Thyroid gland (tissue), 4 donors: ENCODE results near the gene ZNF629. TPM values are rescaled to one million over a fixed set of nuclear protein-coding genes. Genes with fewer than 3 reads are reported as not detected.
A peak's percentile ranks its signal among the peaks of the same experiment; 100 is the strongest.
"Not testable (repeated sequence)": the region's sequence is repeated elsewhere in the genome, so short reads cannot be mapped to it uniquely, and the experiment has no call there.

Source experiments
- DNase-seq, 2 donors: peaks; one replicate each; pipeline ENCODE4 v3.0.0-alpha.2; 2019
- H3K27ac ChIP-seq, 3 donors: fragments of 200-600 bp; sonication (generic); 1 replicate in 2 of 3; 2 replicates in 1 of 3; pipeline ENCODE4 v1.5.1; 2016 to 2019; ENCODE audit warnings: mild to moderate bottlenecking in 1 of 3, moderate library complexity in 1 of 3
- H3K27me3 ChIP-seq: fragments of 200-600 bp; sonication (generic); one replicate; pipeline ENCODE4 v1.5.1; 2019
- H3K36me3 ChIP-seq, 2 donors: fragments of 200-600 bp; sonication (generic); one replicate each; pipeline ENCODE4 v1.5.1; 2016 to 2019
- H3K4me1 ChIP-seq, 2 donors: fragments of 200-600 bp; sonication (generic); one replicate each; pipeline ENCODE4 v1.5.1; 2017 to 2019
- H3K4me3 ChIP-seq, 3 donors: fragments of 200-600 bp; sonication (generic); replicated peaks in 1 of 3; 1 replicate in 2 of 3; 2 replicates in 1 of 3; pipeline ENCODE4 v1.5.1; 2016; ENCODE audit warnings: mild to moderate bottlenecking in 1 of 3
- H3K9me3 ChIP-seq: fragments of 200-600 bp; sonication (generic); one replicate; pipeline ENCODE4 v1.5.1; 2017
- POLR2A ChIP-seq, 2 donors: fragments of 450-650 bp; IDR thresholded peaks; one replicate each; pipeline ENCODE4 v1.6.1; 2017; ENCODE audit warnings: antibody characterized with exemption in 2 of 2, mild to moderate bottlenecking in 2 of 2, moderate library complexity in 1 of 2
- WGBS, 2 donors: methylation state at CpG; one replicate each; pipeline ENCODE4 v1.1.5; 2017; 5-methylcytosine and 5-hydroxymethylcytosine counted together
- intact Hi-C: fragments of 100-400 bp; cut with DNase I; formaldehyde crosslinking; loops from one replicate; pipeline ENCODE4 v1.15.1; 2023
- total RNA-seq, 4 donors: library from RNA; depleted of rRNA; stranded (reverse); fragments of >200 nt; gene quantifications; one replicate each; pipeline ENCODE4 v1.2.3, GENCODE V29; 2016
- TF ChIP-seq, protein P1 (sequence below), 6 experiments: fragments of 200-600 bp in 3 of 6; fragments of 450-650 bp in 3 of 6; sonication (generic) in 3 of 6; IDR thresholded peaks; one replicate each; pipeline ENCODE4 v1.5.1; 2016 to 2019; ENCODE audit warnings: antibody characterized with exemption in 6 of 6, mild to moderate bottlenecking in 2 of 6, inconsistent platforms in 1 of 6, moderate library complexity in 1 of 6

ZNF629 gene
- total RNA-seq, 4 donors from 2014 or later: 14.5 to 26.7 (median 19.0) TPM

DNA sequence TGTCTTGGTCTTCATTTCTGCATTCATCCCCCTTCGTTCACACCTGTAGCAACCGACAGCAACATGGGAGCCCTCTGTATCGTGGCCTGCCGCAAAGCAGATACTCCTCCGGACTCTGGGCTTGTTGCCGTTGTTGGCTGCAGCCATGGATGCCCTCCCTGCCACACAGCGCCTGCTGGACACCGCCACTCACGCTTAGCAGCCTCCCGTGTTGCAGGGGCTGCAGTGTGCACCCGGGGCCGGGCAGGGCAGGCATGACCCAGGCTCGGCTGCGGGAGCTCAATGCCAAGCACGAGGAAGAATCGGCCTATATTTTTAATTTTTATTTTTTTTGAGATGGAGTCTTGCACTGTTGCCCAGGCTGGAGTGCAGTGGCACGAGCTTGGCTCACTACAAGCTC, 34.9 kb upstream of the ZNF629 start:
- H3K36me3 ChIP-seq: no peaks in the 10 kb centered on the region
- no peaks in the 10 kb centered on the region for H3K9me3 ChIP-seq
- intact Hi-C loops: no loop called here
- no peak for DNase-seq
- H3K4me1 ChIP-seq: no peaks in the 10 kb centered on the region
- WGBS, 2 donors: 89% methylated on average over 13 to 17 of the region's 17 CpGs
- H3K4me3 ChIP-seq: no peak overlapping the region
- no peak overlapping the region for H3K27ac ChIP-seq
- no peaks in the 10 kb centered on the region for H3K27me3 ChIP-seq
- TF ChIP-seq POLR2A (IDR thresholded peaks at IDR 0.05): no peak

DNA sequence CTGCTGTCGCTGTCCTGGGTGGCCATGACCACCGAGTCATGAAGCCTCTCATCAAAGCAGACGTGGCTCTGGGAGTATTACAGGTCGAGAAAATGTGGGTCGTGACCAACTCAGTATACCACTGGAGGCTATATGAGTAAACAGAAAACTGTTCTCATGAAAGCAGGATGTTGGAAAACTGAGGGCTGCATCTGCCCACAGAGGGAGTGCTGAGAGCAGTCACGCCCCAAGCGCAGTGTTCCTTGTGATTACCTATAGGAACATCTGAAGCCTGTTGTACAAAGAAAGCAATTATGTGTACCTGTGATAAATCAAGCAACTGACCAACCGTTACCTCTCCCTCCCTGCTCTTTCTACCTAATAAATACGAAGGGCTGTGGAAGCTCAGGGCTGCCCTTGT, 34.4 kb upstream of the ZNF629 start:
- H3K36me3 ChIP-seq, H3K27me3 ChIP-seq, H3K4me1 ChIP-seq, H3K27ac ChIP-seq, H3K4me3 ChIP-seq, DNase-seq, H3K9me3 ChIP-seq, intact Hi-C loops: not testable (repeated sequence)
- 83 to 86% methylated on average over 9 of the region's 9 CpGs for WGBS, 2 donors

DNA sequence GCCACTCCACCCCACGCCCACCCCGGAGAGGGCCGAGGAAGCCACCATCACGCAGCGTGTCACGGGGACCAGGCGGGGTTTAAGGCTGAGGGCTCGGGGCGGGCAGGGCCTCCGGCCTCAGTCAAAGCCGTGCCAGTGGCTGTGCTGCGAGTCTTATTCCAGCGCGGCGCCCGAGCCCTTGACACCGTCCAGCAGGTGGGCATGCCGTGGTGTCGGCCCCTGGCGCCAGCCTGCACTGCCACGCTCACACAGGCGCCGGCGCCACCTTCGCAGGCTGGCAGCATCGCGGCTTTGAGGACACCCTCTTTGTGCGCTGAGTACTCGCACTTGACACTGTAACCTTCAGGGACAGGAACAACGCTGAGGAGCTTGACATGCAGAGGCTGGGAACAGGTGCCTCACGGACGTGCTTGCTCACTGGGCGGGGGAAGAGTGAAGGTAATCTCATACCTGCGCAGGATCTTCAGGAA, 34.0 kb upstream of the ZNF629 start:
- Histone ChIP-seq H3K9me3 (no peaks in the 10 kb centered on the region), H3K27ac (no peak overlapping the region), H3K4me3 (no peak overlapping the region), H3K27me3 (no peaks in the 10 kb centered on the region), H3K36me3 (no peaks in the 10 kb centered on the region), H3K4me1 (no peaks in the 10 kb centered on the region)
- no peak for DNase-seq
- intact Hi-C loops: no loop called here
- WGBS, 2 donors: 75 to 82% methylated on average over 15 to 32 of the region's 34 CpGs
- TF ChIP-seq POLR2A (IDR thresholded peaks at IDR 0.05): no peak
- TF ChIP-seq, protein P1, sequence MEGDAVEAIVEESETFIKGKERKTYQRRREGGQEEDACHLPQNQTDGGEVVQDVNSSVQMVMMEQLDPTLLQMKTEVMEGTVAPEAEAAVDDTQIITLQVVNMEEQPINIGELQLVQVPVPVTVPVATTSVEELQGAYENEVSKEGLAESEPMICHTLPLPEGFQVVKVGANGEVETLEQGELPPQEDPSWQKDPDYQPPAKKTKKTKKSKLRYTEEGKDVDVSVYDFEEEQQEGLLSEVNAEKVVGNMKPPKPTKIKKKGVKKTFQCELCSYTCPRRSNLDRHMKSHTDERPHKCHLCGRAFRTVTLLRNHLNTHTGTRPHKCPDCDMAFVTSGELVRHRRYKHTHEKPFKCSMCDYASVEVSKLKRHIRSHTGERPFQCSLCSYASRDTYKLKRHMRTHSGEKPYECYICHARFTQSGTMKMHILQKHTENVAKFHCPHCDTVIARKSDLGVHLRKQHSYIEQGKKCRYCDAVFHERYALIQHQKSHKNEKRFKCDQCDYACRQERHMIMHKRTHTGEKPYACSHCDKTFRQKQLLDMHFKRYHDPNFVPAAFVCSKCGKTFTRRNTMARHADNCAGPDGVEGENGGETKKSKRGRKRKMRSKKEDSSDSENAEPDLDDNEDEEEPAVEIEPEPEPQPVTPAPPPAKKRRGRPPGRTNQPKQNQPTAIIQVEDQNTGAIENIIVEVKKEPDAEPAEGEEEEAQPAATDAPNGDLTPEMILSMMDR (IDR thresholded peaks at IDR 0.05): no peak

DNA sequence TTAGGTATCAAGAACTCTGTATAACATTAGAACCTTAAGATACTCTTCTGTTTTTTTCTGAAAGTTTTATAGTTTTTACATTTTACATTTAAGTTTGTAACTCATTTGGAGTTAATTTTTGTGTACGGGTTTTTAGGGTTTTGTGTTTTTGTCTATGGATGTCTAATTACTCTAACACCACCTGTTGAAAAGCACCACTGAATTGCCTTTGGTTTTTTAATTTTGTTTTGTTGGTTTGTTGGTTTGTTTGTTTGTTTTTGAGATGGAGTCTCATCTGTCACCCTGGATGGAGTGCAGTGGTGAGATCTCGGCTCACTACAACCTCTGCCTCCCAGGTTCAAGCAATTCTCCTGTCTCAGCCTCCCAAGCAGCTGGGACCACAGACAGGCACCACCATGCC, 29.8 kb upstream of the ZNF629 start:
- H3K9me3 ChIP-seq: no peaks in the 10 kb centered on the region
- no peak overlapping the region for H3K27ac ChIP-seq
- WGBS, 2 donors: 60 to 73% methylated on average over 2 of the region's 2 CpGs
- peaks cover 4 to 11% of the 10 kb centered on the region in 2 donors for H3K4me1 ChIP-seq
- no peaks in the 10 kb centered on the region for H3K36me3 ChIP-seq
- H3K4me3 ChIP-seq: no peak overlapping the region
- H3K27me3 ChIP-seq: no peaks in the 10 kb centered on the region
- DNase-seq: no peak
- no peak for TF ChIP-seq POLR2A (IDR thresholded peaks at IDR 0.05)
- TF ChIP-seq, protein P1 (IDR thresholded peaks at IDR 0.05): no peak
- intact Hi-C loops: no loop called here

DNA sequence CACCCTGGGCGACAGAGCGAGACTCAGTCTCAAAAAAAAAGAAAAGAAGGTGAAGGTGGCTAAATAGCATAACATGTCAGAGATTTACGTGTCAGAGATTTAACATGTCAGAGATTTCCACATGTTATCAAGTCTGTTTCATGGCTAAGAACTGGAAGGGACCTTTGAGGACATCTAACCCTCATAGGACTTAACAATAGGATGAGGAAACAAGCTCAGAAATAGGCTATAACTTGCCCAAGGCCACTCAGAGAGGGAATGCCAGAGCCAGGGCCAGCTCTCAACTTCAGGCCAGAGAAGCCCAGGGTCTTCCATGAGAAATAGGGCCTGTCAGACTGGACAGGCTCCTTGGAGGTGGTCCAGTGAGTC, 26.8 kb upstream of the ZNF629 start:
- no peaks in the 10 kb centered on the region for H3K9me3 ChIP-seq
- intact Hi-C loops: no loop called here
- H3K4me3 ChIP-seq: peak overlapping the region in 2 of 3 donors; percentile 16 to 29
- DNase-seq: no peak
- WGBS, 2 donors: 94 to 96% methylated on average over 3 of the region's 3 CpGs
- no peaks in the 10 kb centered on the region for H3K27me3 ChIP-seq
- TF ChIP-seq, protein P1 (IDR thresholded peaks at IDR 0.05): no peak
- TF ChIP-seq POLR2A (IDR thresholded peaks at IDR 0.05): no peak
- H3K27ac ChIP-seq: peak overlapping the region; percentile 31 to 73 (median 62)
- H3K4me1 ChIP-seq: peaks cover 4 to 11% of the 10 kb centered on the region in 2 donors
- H3K36me3 ChIP-seq: no peaks in the 10 kb centered on the region

DNA sequence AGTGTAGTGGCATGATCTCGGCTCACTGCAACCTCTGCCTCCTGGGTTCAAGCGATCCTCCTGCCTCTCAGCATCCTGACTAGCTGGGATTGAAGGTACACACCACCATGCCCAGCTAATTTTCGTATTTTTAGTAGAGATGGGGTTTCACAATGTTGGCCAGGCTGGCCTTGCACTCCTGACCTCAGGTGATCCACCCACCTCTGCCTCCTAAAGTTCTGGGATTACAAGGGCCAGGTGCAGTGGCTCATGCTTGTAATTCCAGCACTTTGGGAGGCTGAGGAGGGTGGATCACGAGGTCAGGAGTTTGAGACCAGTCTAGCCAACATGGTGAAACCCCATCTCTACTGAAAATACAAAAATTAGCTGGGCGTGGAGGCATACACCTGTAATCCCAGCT, 22.7 kb upstream of the ZNF629 start:
- WGBS, 2 donors: 75 to 81% methylated on average over 5 of the region's 5 CpGs
- peaks cover 6 to 19% of the 10 kb centered on the region in 2 donors for H3K4me1 ChIP-seq
- DNase-seq, H3K36me3 ChIP-seq, H3K27ac ChIP-seq, intact Hi-C loops, H3K27me3 ChIP-seq, H3K4me3 ChIP-seq, H3K9me3 ChIP-seq: not testable (repeated sequence)

DNA sequence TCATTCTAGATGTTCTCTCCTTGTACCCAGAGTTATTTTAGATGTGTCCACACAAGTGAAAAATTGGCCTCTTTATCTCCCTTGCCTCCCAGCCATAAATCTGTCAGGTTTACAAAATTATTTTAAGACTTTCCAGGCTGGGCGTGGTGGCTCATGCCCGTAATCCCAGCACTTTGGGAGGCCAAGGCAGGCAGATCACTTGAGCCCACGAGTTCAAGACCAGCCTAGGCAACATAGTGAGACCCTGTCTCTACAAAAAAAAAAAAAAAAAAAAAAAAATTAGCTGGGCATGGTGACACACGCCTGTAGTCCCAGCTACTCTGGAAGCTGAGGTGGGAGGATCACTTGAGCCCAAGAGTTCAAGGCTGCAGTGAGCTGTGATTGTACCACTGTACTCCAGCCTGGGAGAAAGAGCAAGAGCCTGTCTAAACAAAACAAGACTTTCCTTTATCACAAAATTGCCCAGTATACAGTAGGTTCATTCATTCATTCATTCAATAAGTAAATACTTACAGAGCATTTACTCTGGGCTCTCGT, 22.0 kb upstream of the ZNF629 start:
- DNase-seq, H3K9me3 ChIP-seq, H3K4me3 ChIP-seq, H3K27ac ChIP-seq, H3K27me3 ChIP-seq, H3K36me3 ChIP-seq, intact Hi-C loops: not testable (repeated sequence)
- 72 to 73% methylated on average over 5 of the region's 5 CpGs for WGBS, 2 donors
- peaks cover 5 to 15% of the 10 kb centered on the region in 2 donors for H3K4me1 ChIP-seq
